Hepatocyte (in vitro differentiated cells): ENCODE results near the gene POLR2E. TPM values are rescaled to one million over a fixed set of nuclear protein-coding genes. Genes with fewer than 3 reads are reported as not detected.

Experiments
- DNase-seq: peaks from one replicate; pipeline ENCODE4 v3.0.0-alpha.2; 2016; ENCODE audit warnings: low spot score
- H2AFZ ChIP-seq: fragments of 200-600 bp; sonication (generic); 2 replicates; pipeline ENCODE4 v1.6.0; 2016; ENCODE audit warnings: antibody characterized with exemption, mild to moderate bottlenecking
- H3K27ac ChIP-seq: fragments of 200-600 bp; sonication (generic); 2 replicates; pipeline ENCODE4 v1.5.1; 2016; ENCODE audit warnings: mild to moderate bottlenecking
- H3K27me3 ChIP-seq: fragments of 200-600 bp; sonication (generic); 2 replicates; pipeline ENCODE4 v1.6.1; 2016
- H3K36me3 ChIP-seq: fragments of 200-600 bp; sonication (generic); replicated peaks from 2 replicates; pipeline ENCODE4 v1.5.1; 2016; ENCODE audit warnings: low read depth; ENCODE audit not compliant: insufficient read depth
- H3K4me1 ChIP-seq: fragments of 200-600 bp; sonication (generic); 2 replicates; pipeline ENCODE4 v1.5.1; 2016; ENCODE audit warnings: mild to moderate bottlenecking, moderate library complexity; ENCODE audit not compliant: insufficient read depth
- H3K4me2 ChIP-seq: fragments of 200-600 bp; sonication (generic); 2 replicates; pipeline ENCODE4 v1.6.0; 2016
- H3K4me3 ChIP-seq: fragments of 200-600 bp; sonication (generic); 2 replicates; pipeline ENCODE4 v1.5.1; 2016; ENCODE audit warnings: mild to moderate bottlenecking
- H3K79me2 ChIP-seq: fragments of 200-600 bp; sonication (generic); 2 replicates; pipeline ENCODE4 v1.6.0; 2017; ENCODE audit warnings: mild to moderate bottlenecking
- H3K9me2 ChIP-seq: fragments of 200-600 bp; sonication (generic); replicated peaks from 2 replicates; pipeline ENCODE4 v1.6.0; 2017; ENCODE audit warnings: mild to moderate bottlenecking; ENCODE audit not compliant: insufficient read depth
- H3K9me3 ChIP-seq: fragments of 200-600 bp; sonication (generic); 2 replicates; pipeline ENCODE4 v1.5.1; 2016; ENCODE audit warnings: low read depth, mild to moderate bottlenecking
- H4K20me1 ChIP-seq: fragments of 200-600 bp; sonication (generic); 2 replicates; pipeline ENCODE4 v1.6.0; 2016; ENCODE audit warnings: mild to moderate bottlenecking; ENCODE audit not compliant: insufficient read depth, poor library complexity, severe bottlenecking
- CTCF ChIP-seq: fragments of 200-600 bp; sonication (generic); IDR thresholded peaks from 2 replicates; pipeline ENCODE4 v1.5.1; 2016; ENCODE audit warnings: antibody characterized with exemption, mild to moderate bottlenecking; ENCODE audit not compliant: poor library complexity
- EZH2 ChIP-seq: fragments of 200-600 bp; sonication (generic); IDR thresholded peaks from 2 replicates; pipeline ENCODE4 v1.6.1; 2016; ENCODE audit warnings: antibody characterized with exemption, mild to moderate bottlenecking, borderline replicate concordance
- EZH2phosphoT487 ChIP-seq: fragments of 200-600 bp; sonication (generic); IDR thresholded peaks from one replicate; pipeline ENCODE4 v1.6.1; 2018; ENCODE audit warnings: antibody characterized with exemption, mild to moderate bottlenecking, low read depth, moderate library complexity; ENCODE audit not compliant: unreplicated experiment, severe bottlenecking
- WGBS: methylation state at CpG from one replicate; pipeline ENCODE4 v1.1.6; 2016; ENCODE audit warnings: low lambda C conversion rate; ENCODE audit errors: missing lambda C conversion rate; 5-methylcytosine and 5-hydroxymethylcytosine counted together
- polyA plus RNA-seq: library from polyadenylated mRNA; unstranded; fragments of >200 nt; fragmentation: Nextera tagmentation; extraction: Ambion mirVana; gene quantifications from 2 replicates; pipeline ENCODE4 v1.2.1, GENCODE V29; 2016
- total RNA-seq: library from RNA; depleted of rRNA; stranded (reverse); fragments of >200 nt; gene quantifications from 2 replicates; pipeline ENCODE4 v1.2.3, GENCODE V29; 2014

POLR2E gene
- total and polyA plus RNA-seq, 2 experiments from 2014 or later = 126 to 328 TPM

DNA sequence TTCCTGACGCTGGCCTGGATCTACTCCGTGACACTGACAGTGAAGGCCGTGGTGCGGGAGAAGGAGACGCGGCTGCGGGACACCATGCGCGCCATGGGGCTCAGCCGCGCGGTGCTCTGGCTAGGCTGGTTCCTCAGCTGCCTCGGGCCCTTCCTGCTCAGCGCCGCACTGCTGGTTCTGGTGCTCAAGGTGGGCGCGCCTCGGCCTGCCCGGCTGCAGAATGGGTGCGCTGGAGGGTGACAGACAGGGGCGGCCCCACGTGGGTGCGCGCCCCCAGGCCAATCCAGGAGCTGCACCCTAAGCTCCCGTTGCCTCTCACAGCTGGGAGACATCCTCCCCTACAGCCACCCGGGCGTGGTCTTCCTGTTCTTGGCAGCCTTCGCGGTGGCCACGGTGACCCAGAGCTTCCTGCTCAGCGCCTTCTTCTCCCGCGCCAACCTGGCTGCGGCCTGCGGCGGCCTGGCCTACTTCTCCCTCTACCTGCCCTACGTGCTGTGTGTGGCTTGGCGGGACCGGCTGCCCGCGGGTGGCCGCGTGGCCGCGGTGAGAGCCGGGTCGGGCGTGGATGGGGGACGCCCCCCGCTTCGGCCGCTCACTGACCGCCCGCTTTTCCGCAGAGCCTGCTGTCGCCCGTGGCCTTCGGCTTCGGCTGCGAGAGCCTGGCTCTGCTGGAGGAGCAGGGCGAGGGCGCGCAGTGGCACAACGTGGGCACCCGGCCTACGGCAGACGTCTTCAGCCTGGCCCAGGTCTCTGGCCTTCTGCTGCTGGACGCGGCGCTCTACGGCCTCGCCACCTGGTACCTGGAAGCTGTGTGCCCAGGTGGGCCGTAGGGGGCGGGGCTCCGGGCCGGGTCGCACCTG is 48.1 kb downstream of the POLR2E start:
- TF ChIP-seq EZH2phosphoT487 = no peak
- TF ChIP-seq CTCF = no peak
- no peak for TF ChIP-seq EZH2
- H3K27ac ChIP-seq = no peak overlapping the region
- WGBS = 99% methylated on average over 67 of the region's 77 CpGs

DNA sequence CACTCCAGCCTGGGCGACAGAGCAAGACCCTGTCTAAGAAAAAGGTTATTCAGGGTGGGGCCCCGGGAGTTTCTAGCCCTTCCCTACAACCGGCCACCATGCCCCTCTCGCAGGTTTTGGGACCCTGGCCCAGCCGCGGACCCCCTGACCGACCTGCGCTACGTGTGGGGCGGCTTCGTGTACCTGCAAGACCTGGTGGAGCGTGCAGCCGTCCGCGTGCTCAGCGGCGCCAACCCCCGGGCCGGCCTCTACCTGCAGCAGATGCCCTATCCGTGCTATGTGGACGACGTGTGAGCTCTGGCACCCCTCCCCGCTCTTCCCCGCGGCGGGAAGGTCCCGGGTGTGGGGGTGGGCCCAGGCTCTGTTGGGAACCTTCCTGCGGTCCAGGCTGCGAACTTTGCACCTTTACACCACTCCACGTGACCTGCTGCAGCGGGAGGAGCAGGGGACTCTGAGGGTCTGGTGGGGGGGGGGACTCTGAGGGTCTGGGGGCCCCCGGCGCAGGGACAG is 49.0 kb downstream of the POLR2E start:
- no peak for TF ChIP-seq CTCF
- WGBS = 95% methylated on average over 19 of the region's 33 CpGs
- Histone ChIP-seq H3K4me1 (peaks cover 3% of the 10 kb centered on the region), H4K20me1 (no peaks in the 10 kb centered on the region), H2AFZ (no peak overlapping the region), H3K27ac (no peak overlapping the region), H3K9me2 (no peaks in the 10 kb centered on the region), H3K4me3 (no peak overlapping the region), H3K9me3 (no peaks in the 10 kb centered on the region), H3K36me3 (no peaks in the 10 kb centered on the region), H3K4me2 (no peak overlapping the region), H3K79me2 (no peaks in the 10 kb centered on the region), H3K27me3 (no peaks in the 10 kb centered on the region)
- no peak for DNase-seq

More for the DNA sequence above, 48.1 kb downstream of the POLR2E start:
- Histone ChIP-seq H3K9me3 (no peaks in the 10 kb centered on the region), H3K36me3 (no peaks in the 10 kb centered on the region), H4K20me1 (no peaks in the 10 kb centered on the region), H3K4me3 (no peak overlapping the region), H2AFZ (no peak overlapping the region), H3K4me2 (no peak overlapping the region), H3K79me2 (no peaks in the 10 kb centered on the region), H3K4me1 (no peaks in the 10 kb centered on the region), H3K9me2 (no peaks in the 10 kb centered on the region), H3K27me3 (no peaks in the 10 kb centered on the region)
- DNase-seq = no peak

DNA sequence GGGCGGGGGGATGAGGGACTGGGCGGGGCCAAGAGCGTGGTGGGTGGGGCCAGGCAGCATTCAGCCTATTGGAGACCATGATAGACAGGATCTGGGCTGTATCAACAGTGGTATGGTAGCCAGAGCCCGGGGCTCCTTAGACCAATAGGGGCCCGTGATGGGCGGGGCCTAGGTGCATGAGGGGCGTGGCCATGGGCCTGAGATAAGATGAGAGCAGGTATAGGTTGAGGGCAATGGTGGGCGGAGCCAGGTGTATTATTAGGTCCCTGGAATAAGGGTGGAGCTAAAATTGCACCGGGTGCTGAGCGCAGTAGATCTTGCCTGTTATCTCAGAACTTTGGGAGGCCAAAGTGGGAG is 50.0 kb downstream of the POLR2E start:
- Histone ChIP-seq H3K4me1 (peaks cover 8% of the 10 kb centered on the region), H3K36me3 (no peaks in the 10 kb centered on the region), H3K4me2 (no peak overlapping the region), H3K27ac (no peak overlapping the region), H3K4me3 (no peak overlapping the region), H3K9me2 (no peaks in the 10 kb centered on the region), H3K9me3 (no peaks in the 10 kb centered on the region), H3K27me3 (no peaks in the 10 kb centered on the region), H4K20me1 (no peaks in the 10 kb centered on the region), H2AFZ (no peak overlapping the region), H3K79me2 (no peaks in the 10 kb centered on the region)
- 93% methylated on average over 6 of the region's 10 CpGs for WGBS
- DNase-seq = no peak
- TF ChIP-seq EZH2phosphoT487 (no peak), EZH2 (no peak), CTCF (no peak)
